HepG2 (cell line): ENCODE measurements around the gene TAF1C. TPM values are rescaled to one million over a fixed set of nuclear protein-coding genes. Genes with fewer than 3 reads are reported as not detected.
A peak's percentile ranks its signal among the peaks of the same experiment; 100 is the strongest.

ENCODE experiments used
- FOXK1 ChIP-seq: sonication (generic); formaldehyde crosslinking; IDR thresholded peaks from 2 replicates; pipeline ENCODE4 v1.4.0; 2020; ENCODE audit warnings: low read depth, missing genetic modification reagents, borderline replicate concordance
- FOXK2 ChIP-seq: fragments of 450-650 bp; IDR thresholded peaks from 2 replicates; pipeline ENCODE4 v1.6.1; 2016
- HOXA5 ChIP-seq: sonication (generic); formaldehyde crosslinking; IDR thresholded peaks from 2 replicates; pipeline ENCODE4 v1.4.0; 2020; ENCODE audit warnings: missing genetic modification reagents
- MLLT10 ChIP-seq: sonication (generic); formaldehyde crosslinking; IDR thresholded peaks from 2 replicates; pipeline ENCODE4 v1.4.0; 2020; ENCODE audit warnings: missing genetic modification reagents
- NR2C2 ChIP-seq: sonication (generic); formaldehyde crosslinking; IDR thresholded peaks from 2 replicates; pipeline ENCODE4 v1.4.0; 2020; ENCODE audit warnings: missing genetic modification reagents, mild to moderate bottlenecking, moderate library complexity, borderline replicate concordance
- PITX1 ChIP-seq: sonication (generic); formaldehyde crosslinking; IDR thresholded peaks from 2 replicates; pipeline ENCODE4 v1.5.1; 2020; ENCODE audit warnings: mild to moderate bottlenecking, missing genetic modification reagents
- SNRNP70 ChIP-seq: fragments of 200-400 bp; formaldehyde crosslinking; IDR thresholded peaks from 2 replicates; pipeline ENCODE4 v1.6.1; 2017; ENCODE audit warnings: mild to moderate bottlenecking, low read depth, low read length, moderate library complexity
- XRCC5 ChIP-seq: fragments of 200-400 bp; formaldehyde crosslinking; optimal IDR thresholded peaks from 2 replicates; pipeline ENCODE3; 2017; ENCODE audit warnings: mild to moderate bottlenecking, low read length
- ZFP90 ChIP-seq: sonication (generic); formaldehyde crosslinking; IDR thresholded peaks from 2 replicates; pipeline ENCODE4 v1.8.0; 2022; ENCODE audit warnings: missing genetic modification reagents, mild to moderate bottlenecking, inconsistent platforms, borderline replicate concordance
- ZNF569 ChIP-seq: sonication (generic); formaldehyde crosslinking; IDR thresholded peaks from 2 replicates; pipeline ENCODE4 v1.5.0; 2020; ENCODE audit warnings: mild to moderate bottlenecking, missing genetic modification reagents, moderate library complexity, borderline replicate concordance
- ZNF746 ChIP-seq: sonication (generic); formaldehyde crosslinking; IDR thresholded peaks from 2 replicates; pipeline ENCODE4 v1.8.0; 2022; ENCODE audit warnings: mild to moderate bottlenecking, missing genetic modification reagents
- ZNF879 ChIP-seq: sonication (generic); formaldehyde crosslinking; IDR thresholded peaks from 2 replicates; pipeline ENCODE4 v1.8.1; 2023; ENCODE audit warnings: missing genetic modification reagents
- polyA plus RNA-seq, 8 experiments: library from polyadenylated mRNA; depleted of rRNA in 3 of 8; stranded (reverse) in 7 of 8; unstranded in 1 of 8; fragments of >200 nt; fragmentation: Illumina TruSeq in 4 of 8; extraction: Trizol in 4 of 8; gene quantifications; 2 replicates each; pipeline versions ENCODE4 v1.2.1 to v1.2.3, GENCODE V29; 2011 to 2016; ENCODE audit warnings: low read depth in 4 of 8, missing spikeins in 1 of 8, mixed read lengths in 1 of 8; ENCODE audit not compliant: insufficient read depth in 1 of 8
- total RNA-seq, 5 experiments: library from RNA; depleted of rRNA; stranded (reverse); fragments of >200 nt; fragmentation: Illumina TruSeq; extraction: Trizol; gene quantifications; 2 replicates each; pipeline ENCODE4 v1.2.3, GENCODE V29; 2016; ENCODE audit warnings: low read depth in 1 of 5
- TF ChIP-seq, protein P1 (sequence below): sonication (generic); formaldehyde crosslinking; IDR thresholded peaks from 2 replicates; pipeline ENCODE4 v1.4.0; 2020; ENCODE audit warnings: mild to moderate bottlenecking, missing genetic modification reagents
- TF ChIP-seq, protein P2 (sequence below): sonication (generic); formaldehyde crosslinking; IDR thresholded peaks from 2 replicates; pipeline ENCODE4 v1.5.0; 2020; ENCODE audit warnings: missing genetic modification reagents
- TF ChIP-seq, protein P3 (sequence below): sonication (generic); formaldehyde crosslinking; IDR thresholded peaks from 2 replicates; pipeline ENCODE4 v1.4.0; 2020; ENCODE audit warnings: mild to moderate bottlenecking, missing genetic modification reagents
- TF ChIP-seq, protein P4 (sequence below): IDR thresholded peaks from 2 replicates; pipeline ENCODE4 v1.6.1; 2016; ENCODE audit warnings: missing compliant biosample characterization, missing genetic modification reagents, borderline replicate concordance
- TF ChIP-seq, protein P5 (sequence below): sonication (generic); formaldehyde crosslinking; IDR thresholded peaks from 2 replicates; pipeline ENCODE4 v1.4.0; 2020; ENCODE audit warnings: missing genetic modification reagents

The TAF1C gene
- total and polyA plus RNA-seq, 2 of the 13 experiments (the other 11 are each of a cell fraction or from before 2014, with no cell fraction given) = 15.6 to 20.8 TPM

DNA sequence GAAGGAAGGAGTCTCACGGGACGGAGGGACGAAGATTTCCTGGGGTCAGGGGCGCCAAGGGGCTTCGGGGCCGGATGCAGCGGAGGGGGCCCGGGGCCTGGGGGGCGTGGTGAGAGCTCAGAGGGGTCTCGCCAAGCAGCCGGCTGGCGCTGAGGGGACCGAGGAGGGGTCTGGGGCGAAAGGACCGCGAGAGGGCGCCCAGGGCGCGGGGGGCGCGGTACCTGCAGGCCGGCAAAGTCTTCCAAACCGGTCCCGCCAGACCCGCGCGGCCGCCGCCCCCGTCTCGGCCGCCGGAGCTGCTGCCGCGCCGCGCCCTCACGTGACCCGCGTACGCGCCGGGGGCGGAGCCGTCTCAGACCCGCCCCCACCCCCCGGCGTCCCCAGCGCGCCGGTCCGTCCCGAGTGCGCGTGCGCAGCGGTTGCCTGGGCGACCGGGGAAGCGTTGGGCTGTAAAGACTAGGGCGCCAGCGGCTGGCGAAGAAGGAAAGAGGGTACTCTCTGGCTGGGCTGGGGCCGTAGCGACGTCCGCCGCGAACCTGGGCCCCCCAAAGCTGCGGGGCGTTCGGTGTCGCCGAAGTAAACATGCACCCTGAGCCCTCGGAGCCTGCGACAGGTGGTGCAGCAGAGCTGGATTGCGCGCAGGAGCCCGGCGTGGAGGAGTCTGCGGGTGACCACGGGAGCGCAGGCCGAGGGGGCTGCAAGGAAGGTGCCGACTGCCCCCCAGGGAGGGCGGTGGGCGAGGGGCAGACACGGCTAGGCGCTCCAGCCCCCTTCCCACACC is 41.8 kb downstream of the TAF1C start, which contains the start of the genes DNAAF1 and HSDL1 (continued):
- TF ChIP-seq MLLT10 (CRISPR knock-in tag) (no peak), HOXA5 (CRISPR knock-in tag) (peak; percentile 78), NR2C2 (CRISPR knock-in tag) (peak; percentile 28; the same call in 1 of the 2 replicates), ZNF746 (CRISPR knock-in tag) (no peak), PITX1 (CRISPR knock-in tag) (no peak), ZNF569 (CRISPR knock-in tag) (no peak), FOXK1 (CRISPR knock-in tag) (peak; percentile 74; the same call in 1 of the 2 replicates), XRCC5 (peak; percentile 27), FOXK2 (peak; percentile 56; the same call in 1 of the 2 replicates), ZFP90 (CRISPR knock-in tag) (peak; percentile 44; the same call in 1 of the 2 replicates), SNRNP70 (no peak), ZNF879 (CRISPR knock-in tag) (no peak)
- TF ChIP-seq, protein P1, sequence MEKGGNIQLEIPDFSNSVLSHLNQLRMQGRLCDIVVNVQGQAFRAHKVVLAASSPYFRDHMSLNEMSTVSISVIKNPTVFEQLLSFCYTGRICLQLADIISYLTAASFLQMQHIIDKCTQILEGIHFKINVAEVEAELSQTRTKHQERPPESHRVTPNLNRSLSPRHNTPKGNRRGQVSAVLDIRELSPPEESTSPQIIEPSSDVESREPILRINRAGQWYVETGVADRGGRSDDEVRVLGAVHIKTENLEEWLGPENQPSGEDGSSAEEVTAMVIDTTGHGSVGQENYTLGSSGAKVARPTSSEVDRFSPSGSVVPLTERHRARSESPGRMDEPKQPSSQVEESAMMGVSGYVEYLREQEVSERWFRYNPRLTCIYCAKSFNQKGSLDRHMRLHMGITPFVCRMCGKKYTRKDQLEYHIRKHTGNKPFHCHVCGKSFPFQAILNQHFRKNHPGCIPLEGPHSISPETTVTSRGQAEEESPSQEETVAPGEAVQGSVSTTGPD (CRISPR knock-in tag) = no peak
- TF ChIP-seq, protein P2, sequence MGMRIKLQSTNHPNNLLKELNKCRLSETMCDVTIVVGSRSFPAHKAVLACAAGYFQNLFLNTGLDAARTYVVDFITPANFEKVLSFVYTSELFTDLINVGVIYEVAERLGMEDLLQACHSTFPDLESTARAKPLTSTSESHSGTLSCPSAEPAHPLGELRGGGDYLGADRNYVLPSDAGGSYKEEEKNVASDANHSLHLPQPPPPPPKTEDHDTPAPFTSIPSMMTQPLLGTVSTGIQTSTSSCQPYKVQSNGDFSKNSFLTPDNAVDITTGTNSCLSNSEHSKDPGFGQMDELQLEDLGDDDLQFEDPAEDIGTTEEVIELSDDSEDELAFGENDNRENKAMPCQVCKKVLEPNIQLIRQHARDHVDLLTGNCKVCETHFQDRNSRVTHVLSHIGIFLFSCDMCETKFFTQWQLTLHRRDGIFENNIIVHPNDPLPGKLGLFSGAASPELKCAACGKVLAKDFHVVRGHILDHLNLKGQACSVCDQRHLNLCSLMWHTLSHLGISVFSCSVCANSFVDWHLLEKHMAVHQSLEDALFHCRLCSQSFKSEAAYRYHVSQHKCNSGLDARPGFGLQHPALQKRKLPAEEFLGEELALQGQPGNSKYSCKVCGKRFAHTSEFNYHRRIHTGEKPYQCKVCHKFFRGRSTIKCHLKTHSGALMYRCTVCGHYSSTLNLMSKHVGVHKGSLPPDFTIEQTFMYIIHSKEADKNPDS (CRISPR knock-in tag) = no peak
- TF ChIP-seq, protein P3, sequence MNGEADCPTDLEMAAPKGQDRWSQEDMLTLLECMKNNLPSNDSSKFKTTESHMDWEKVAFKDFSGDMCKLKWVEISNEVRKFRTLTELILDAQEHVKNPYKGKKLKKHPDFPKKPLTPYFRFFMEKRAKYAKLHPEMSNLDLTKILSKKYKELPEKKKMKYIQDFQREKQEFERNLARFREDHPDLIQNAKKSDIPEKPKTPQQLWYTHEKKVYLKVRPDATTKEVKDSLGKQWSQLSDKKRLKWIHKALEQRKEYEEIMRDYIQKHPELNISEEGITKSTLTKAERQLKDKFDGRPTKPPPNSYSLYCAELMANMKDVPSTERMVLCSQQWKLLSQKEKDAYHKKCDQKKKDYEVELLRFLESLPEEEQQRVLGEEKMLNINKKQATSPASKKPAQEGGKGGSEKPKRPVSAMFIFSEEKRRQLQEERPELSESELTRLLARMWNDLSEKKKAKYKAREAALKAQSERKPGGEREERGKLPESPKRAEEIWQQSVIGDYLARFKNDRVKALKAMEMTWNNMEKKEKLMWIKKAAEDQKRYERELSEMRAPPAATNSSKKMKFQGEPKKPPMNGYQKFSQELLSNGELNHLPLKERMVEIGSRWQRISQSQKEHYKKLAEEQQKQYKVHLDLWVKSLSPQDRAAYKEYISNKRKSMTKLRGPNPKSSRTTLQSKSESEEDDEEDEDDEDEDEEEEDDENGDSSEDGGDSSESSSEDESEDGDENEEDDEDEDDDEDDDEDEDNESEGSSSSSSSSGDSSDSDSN (CRISPR knock-in tag) = peak; percentile 64
- TF ChIP-seq, protein P4, sequence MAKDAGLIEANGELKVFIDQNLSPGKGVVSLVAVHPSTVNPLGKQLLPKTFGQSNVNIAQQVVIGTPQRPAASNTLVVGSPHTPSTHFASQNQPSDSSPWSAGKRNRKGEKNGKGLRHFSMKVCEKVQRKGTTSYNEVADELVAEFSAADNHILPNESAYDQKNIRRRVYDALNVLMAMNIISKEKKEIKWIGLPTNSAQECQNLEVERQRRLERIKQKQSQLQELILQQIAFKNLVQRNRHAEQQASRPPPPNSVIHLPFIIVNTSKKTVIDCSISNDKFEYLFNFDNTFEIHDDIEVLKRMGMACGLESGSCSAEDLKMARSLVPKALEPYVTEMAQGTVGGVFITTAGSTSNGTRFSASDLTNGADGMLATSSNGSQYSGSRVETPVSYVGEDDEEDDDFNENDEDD (CRISPR knock-in tag) = no peak; the same call in 1 of the 2 replicates
- TF ChIP-seq, protein P5, sequence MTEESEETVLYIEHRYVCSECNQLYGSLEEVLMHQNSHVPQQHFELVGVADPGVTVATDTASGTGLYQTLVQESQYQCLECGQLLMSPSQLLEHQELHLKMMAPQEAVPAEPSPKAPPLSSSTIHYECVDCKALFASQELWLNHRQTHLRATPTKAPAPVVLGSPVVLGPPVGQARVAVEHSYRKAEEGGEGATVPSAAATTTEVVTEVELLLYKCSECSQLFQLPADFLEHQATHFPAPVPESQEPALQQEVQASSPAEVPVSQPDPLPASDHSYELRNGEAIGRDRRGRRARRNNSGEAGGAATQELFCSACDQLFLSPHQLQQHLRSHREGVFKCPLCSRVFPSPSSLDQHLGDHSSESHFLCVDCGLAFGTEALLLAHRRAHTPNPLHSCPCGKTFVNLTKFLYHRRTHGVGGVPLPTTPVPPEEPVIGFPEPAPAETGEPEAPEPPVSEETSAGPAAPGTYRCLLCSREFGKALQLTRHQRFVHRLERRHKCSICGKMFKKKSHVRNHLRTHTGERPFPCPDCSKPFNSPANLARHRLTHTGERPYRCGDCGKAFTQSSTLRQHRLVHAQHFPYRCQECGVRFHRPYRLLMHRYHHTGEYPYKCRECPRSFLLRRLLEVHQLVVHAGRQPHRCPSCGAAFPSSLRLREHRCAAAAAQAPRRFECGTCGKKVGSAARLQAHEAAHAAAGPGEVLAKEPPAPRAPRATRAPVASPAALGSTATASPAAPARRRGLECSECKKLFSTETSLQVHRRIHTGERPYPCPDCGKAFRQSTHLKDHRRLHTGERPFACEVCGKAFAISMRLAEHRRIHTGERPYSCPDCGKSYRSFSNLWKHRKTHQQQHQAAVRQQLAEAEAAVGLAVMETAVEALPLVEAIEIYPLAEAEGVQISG (CRISPR knock-in tag) = peak; percentile 47; the same call in 1 of the 2 replicates
